Activated gamma-delta T cell (primary cell): ENCODE measurements around the gene JAML.

Source experiments
- DNase-seq: peaks from one replicate; lab custom pipeline; 2025; lab: John Stamatoyannopoulos, UW

JAML gene

GRCh38 chr11:118215765-118216164 is 9.0 kb downstream of the JAML start:
- no peak for DNase-seq

DNA sequence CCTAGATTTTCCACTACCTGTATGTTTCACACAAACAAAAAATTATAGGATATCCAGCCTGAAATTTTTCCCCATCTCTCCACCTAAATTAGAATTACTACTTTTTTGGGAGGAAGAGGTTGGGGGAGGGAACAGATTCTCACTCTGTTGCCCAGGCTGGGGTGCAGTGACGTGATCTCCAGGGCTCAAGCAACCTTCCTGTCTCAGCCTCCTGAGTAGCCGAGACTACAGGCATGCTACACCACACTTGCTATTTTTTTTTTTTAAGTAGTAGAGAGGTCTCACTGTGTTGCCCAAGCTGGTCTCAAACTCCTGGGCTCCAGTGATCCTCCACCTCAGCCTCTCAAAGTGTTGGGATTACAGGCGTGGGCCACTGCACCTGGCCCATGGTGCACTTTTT is 9.5 kb downstream of the JAML start:
- DNase-seq: no peak

DNA sequence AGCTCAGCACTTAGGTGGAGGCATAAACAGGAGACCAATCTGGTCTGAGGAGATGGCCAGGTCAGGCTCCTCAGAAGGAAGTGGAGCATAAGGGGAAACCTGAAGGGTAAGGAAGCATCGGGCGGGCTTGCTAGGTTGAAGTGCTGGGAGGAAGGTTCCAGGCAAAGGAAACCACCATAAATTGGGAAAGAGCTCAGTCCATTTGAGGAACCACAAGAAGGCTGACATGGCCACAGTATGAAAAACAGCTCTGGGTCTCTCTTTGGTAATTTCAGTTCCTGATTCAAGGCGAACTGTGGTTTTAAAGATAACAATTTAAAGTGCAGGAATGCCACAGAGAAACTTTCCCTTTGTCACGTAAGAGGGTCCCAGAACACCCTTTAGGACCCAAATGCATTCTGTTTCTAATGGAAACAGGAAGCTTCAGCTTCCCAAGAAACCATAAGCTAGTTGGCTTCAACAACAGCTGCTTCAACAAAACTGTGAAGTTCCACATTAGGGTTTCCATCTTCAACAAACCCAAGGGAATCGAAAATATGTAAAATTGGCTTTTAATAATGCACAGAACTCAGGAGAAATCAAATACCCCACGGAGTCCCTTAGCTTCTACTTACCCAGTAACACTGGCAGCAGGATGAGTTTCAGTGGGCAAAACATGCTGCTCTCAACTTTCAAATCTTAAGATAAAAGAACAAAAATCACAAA is 10.4 kb downstream of the JAML start:
- no peak for DNase-seq

DNA sequence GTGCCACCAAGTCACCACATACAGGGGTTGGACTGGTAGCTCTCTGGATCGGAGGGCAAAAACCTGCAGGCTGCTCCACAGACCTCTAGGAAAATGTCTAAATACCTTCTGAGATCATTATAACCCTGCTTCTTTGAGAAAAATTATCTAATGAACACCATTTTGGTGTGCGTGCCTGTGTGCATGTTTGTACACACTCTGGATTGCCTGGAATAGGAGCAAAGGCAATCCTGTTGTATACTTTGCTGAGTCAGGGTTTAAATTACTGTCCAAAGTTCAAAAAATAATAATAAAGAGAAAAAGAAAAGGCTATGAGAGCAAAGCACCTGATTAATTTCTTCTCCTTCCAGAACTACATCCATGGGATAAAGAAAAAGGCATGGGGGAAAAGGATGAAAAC is 11.0 kb downstream of the JAML start:
- DNase-seq: no peak

DNA sequence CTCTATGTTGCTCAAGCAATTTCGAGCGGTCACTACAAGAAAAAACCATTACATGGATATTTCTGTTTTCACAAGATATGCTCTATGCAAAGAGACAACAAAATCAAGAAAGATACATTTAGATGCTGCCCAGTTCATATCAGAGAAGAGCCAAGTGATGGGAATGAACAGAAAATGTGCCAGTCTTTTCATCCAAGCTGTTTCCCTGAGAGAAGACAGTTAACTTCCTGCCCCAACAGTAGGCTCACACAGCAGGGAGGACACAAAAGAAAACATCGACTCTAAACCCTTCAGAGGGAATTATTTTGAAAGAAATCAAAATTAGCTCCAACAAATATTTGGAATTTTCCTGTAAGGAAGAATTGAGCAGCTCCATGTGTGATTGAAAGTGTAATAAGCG is 11.6 kb downstream of the JAML start:
- DNase-seq: no peak

DNA sequence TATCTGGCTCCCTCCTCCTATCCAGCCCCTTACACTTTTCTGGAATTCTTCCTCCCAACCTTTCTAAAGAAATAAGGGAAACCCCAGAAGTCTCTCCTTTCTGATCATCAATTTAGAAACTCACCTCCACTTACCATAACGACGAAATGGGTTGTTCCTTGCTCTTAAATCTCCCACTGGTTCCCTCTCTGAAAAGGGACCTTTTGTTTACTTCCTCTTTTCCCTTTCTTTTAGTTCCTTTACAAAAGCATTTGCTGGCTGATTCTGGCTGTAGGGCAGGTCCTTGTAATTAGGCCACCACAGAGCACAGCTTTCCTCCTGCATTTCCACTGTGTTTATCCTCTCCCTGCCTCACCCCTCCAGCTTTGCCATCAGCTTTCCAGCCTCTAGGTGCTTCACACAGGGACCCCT is 12.0 kb downstream of the JAML start:
- no peak for DNase-seq

DNA sequence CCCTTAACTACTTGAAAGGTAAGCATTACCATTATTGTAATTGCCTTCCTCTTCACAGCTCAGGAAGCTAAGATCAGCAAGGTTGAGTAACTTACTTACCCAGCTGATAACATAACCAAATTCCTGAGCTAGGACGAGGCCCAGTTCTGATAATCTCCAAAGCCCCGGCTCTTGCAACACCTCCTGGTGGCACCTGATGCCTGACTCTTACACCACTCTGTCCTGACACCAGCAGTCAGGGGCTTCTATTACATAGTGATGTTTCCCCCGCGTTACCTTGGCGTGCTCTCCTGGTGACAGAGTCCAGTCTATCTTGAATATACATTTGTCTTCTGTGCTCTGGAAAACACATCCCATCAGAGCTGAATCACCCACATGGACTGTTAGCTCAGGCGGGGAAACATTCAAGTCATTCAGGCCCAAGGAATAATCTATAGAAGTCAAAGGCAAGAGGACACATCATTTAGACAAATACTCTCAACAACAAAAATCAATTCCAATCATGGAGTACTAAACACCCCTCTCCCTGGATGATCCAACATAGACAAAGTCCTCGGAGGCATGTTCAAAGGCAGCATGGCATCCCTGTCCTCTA is 12.6 kb downstream of the JAML start:
- no peak for DNase-seq

- no peak for DNase-seq
These were observed 13.8 kb downstream of the JAML start for GRCh38 chr11:118211006-118211405.

DNA sequence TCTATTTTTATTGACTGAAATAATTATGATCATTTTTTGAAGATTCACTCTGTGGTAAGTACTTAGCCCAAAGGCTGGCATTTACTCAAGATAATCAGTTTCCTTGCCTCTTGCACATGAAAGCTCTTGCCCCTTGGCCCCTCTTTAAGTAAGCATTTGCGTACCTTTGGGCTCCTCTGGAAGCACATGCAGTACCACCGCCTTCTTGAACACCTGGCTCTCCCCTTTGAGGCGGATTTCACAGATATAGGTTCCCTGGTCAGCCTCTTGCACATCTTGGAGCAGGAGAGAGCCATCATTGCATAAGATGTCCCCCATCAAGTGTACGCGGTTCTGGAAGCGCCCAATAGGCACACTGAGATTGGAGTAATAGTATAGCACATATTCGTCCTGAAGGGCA is 14.5 kb downstream of the JAML start:
- DNase-seq: no peak

DNA sequence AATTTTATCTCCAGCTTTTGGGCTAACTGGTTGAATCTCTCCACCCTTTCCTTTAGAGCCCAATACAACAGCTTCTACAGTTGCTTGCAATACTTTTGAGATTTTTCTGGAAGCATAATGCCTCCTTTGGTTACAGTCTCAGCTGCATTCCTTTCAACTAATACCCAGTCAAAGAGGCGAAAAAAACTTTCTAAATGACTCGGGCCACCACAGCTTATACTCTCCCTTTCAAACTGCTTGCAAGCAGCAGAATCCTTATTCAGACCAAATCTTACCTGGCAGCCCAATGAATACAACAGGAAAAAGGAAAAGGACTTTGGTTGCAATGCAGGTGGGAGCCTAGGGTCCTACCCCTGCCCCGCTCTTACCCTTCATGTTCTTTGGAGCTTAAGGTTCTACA is 15.8 kb downstream of the JAML start:
- DNase-seq: no peak

DNA sequence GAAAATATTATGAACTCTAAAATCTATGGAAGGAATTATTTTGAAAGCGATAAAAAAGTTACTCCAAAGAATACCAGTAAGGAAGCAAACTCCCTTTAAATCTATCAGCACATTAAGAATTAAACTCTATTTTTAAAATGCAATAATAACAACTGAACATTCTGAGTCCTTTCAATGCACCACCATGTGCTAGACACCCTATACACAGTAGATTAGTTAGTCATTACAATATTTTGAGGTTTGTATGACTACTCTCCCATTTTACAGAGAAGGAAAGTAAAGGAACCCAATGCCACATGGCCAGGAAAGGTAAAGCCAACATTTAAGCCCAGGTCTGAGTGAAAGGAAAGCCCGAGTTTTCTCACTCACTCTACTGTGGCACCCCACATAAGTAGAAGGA is 17.7 kb downstream of the JAML start:
- DNase-seq: no peak

DNA sequence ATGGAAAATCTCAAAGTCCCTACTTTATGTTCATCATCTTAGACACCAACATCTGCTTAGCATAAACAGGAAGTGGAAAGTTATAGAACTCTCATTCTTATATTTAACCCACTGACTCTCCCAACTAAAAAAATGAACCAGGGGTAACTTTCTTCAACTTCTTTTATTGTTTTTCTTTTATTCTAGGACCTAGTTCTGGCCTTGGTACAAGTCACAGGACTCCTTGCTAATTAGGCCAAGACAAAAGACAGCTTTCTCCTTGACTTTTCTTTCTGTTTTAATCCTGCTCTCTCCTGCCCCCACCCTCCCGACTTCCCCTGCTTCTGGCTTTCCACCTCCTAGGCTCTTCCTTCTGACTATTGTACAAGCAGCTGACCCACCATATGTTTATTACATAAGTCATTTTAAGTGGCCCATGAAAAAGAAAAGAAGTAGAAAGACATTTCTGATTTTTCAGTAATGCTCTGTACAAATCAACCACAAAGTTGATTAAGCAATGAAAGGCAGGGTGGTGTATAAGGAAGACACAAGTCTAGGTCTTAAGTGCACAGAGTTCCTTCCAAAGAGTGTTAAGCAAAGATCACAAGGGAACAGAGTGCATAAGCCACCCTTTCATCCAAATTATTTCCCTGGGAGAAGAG is 18.3 kb downstream of the JAML start:
- no peak for DNase-seq

GRCh38 chr11:118205606-118206378 is 19.0 kb downstream of the JAML start:
- DNase-seq: no peak

DNA sequence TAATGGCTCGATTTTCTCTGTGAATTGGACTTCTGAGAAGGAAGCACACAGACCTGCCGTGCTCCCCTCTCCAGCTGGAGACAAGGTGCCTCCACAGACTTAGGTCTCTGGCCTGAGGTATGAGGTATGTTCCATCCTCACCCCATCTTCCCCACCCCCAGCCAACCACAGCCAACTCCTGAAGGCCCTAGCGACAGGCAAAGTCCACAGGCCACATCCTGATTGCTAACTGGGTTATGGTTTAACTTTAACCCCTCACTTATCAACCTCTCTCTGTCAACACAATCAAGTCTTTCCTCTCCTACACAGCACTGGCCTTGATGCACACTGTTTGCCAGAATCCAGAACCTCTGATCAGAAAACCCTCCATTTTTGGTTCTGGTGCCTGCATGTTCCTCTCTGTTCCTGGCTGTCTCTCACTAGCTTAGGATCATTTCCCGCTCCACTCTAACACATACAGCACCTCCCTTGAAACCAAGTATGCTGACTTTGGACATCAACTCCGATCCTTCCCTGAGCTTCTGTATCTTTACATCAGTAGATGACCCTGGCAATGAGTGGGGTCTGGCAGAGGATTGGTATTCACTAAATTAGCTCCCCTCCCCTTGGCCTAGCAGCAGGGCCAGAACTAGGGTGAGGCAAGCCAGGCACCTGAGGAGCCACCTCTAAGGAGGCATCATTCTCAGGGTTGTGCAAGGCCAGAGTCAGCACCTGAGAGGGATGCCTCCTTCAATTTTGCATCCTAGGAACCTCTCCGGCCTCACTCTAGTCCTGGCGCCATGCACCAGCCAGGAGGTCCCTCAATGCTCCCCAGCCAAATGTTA is 22.0 kb downstream of the JAML start:
- DNase-seq: no peak

- no peak for DNase-seq
These were observed 22.8 kb downstream of the JAML start for GRCh38 chr11:118201966-118202365.

GRCh38 chr11:118200901-118201680 is 23.7 kb downstream of the JAML start:
- no peak for DNase-seq

DNA sequence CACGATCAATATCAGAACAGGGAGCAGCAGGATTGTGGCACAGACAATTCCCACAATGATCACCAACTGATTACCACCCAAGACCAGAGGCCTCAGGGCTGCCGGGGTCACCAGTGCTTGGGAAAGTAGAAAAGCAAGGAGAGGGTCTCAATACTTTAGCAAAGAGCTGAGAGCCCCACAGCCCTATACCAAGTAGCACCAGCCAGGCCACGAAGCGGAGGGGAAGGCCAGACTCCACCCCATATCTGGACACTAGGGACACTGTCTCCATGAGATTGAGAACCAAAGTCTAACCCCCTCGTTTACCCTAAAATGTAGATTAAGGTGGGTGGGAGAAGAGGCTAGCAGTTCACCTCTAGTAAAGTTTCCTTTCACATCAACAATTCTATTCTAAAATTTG is 24.3 kb downstream of the JAML start:
- DNase-seq: no peak

DNA sequence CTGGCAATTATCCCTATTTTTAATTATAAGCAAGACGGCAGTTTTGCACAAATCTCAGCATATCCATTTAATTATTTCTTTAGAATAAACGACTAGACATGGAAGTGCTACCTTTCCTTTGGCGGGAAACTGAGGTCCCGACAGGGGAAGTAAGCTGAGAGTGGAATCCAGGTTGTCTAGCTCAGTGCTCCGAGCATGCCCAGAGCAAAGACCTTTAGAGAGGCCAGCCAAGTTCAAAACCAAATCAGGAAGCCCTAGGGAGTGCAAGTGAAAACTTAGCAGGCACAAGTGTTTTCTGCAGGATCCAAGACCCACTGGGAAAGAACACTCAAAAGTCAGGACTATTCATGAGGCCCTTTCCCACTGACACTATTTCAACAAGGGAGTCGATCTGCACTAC is 25.7 kb downstream of the JAML start:
- DNase-seq: no peak

DNA sequence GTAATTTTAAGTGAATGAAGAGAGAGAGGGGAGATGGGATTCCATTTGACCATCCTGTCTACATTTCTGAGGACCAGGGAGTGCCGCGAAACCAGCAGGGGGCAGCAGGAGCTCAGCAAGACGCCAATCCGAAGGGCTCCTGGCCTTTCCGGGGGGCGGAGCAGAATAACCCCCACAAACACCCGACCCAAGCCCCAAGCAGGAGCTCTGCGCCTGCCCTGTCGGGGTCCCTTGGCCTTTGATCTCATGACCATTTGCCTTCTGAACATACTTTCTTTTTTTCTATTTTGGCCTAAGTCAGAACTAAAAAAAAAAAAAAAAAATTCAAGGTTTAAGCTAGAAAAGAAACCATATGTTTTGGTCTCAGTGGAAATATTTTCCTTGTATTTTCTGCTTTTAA is 26.4 kb downstream of the JAML start:
- peak; percentile 35 for DNase-seq

- no peak for DNase-seq
These were observed 29.8 kb downstream of the JAML start for GRCh38 chr11:118194835-118195627.
